Measurements from ENCODE around the gene UTY. TPM values are rescaled to one million over a fixed set of nuclear protein-coding genes. Genes with fewer than 3 reads are reported as not detected.

Gene UTY
- total and polyA plus RNA-seq, 4 donors = 2.2 to 24.3 TPM; not detected in 2

GRCh38 chrY:13368513-13368845, 111.4 kb downstream of the UTY start:
- peaks cover 0 to 2% (median 0%) of the 10 kb centered on the region in 4 donors for H3K36me3 ChIP-seq (ENCODE audit: control insufficient read depth in 4 of 4, insufficient read depth in 3 of 4, low read depth in 1 of 4, low read length in 3 of 4)
- no peak for DNase-seq (ENCODE audit: low spot score)
- H3K9ac ChIP-seq (ENCODE audit: low read depth in 1 of 2, low read length in 2 of 2) = no peak overlapping the region
- no peaks in the 10 kb centered on the region for H3K27me3 ChIP-seq (ENCODE audit: control insufficient read depth in 4 of 4, insufficient read depth in 4 of 4, low read length in 3 of 4)
- no peak overlapping the region for H3K27ac ChIP-seq (ENCODE audit: low read depth in 1 of 2, low read length in 2 of 2)
- H3K9me3 ChIP-seq (ENCODE audit: control insufficient read depth in 4 of 4, low read length in 3 of 4) = no peaks in the 10 kb centered on the region
- no peak for TF ChIP-seq CTCF (IDR thresholded peaks at IDR 0.05; ENCODE audit: low read depth, low read length, missing input control)
- TF ChIP-seq REST (IDR thresholded peaks at IDR 0.05) = no peak
- TF ChIP-seq, protein P1, sequence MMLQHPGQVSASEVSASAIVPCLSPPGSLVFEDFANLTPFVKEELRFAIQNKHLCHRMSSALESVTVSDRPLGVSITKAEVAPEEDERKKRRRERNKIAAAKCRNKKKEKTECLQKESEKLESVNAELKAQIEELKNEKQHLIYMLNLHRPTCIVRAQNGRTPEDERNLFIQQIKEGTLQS (IDR thresholded peaks at IDR 0.05) = no peak
- TF ChIP-seq YY1 (IDR thresholded peaks at IDR 0.05) = no peak
- no peak for TF ChIP-seq FOXA1 (IDR thresholded peaks at IDR 0.05)
- TF ChIP-seq RXRA (IDR thresholded peaks at IDR 0.05) = no peak
- no peak for TF ChIP-seq HNF4A (conservative IDR thresholded peaks at IDR 0.05)
- no peak for TF ChIP-seq RAD21 (IDR thresholded peaks at IDR 0.05)
- TF ChIP-seq GABPA (IDR thresholded peaks at IDR 0.05 in 1 of 2, conservative IDR thresholded peaks at IDR 0.05 in 1 of 2) = no peak
- TF ChIP-seq, protein P2, sequence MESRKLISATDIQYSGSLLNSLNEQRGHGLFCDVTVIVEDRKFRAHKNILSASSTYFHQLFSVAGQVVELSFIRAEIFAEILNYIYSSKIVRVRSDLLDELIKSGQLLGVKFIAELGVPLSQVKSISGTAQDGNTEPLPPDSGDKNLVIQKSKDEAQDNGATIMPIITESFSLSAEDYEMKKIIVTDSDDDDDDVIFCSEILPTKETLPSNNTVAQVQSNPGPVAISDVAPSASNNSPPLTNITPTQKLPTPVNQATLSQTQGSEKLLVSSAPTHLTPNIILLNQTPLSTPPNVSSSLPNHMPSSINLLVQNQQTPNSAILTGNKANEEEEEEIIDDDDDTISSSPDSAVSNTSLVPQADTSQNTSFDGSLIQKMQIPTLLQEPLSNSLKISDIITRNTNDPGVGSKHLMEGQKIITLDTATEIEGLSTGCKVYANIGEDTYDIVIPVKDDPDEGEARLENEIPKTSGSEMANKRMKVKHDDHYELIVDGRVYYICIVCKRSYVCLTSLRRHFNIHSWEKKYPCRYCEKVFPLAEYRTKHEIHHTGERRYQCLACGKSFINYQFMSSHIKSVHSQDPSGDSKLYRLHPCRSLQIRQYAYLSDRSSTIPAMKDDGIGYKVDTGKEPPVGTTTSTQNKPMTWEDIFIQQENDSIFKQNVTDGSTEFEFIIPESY (IDR thresholded peaks at IDR 0.05) = no peak
- no peak for TF ChIP-seq NR2F2 (IDR thresholded peaks at IDR 0.05)
- WGBS = 43% methylated on average over 4 of the region's 4 CpGs
- H3K4me1 ChIP-seq (ENCODE audit: control insufficient read depth in 4 of 4, insufficient read depth in 4 of 4, low read length in 3 of 4) = no peaks in the 10 kb centered on the region
- no peak overlapping the region for H3K4me3 ChIP-seq (ENCODE audit: low read depth in 1 of 3, low read length in 3 of 3)

- Histone ChIP-seq H3K27me3 (ENCODE audit: control insufficient read depth in 4 of 4, insufficient read depth in 4 of 4, low read length in 3 of 4) (no peaks in the 10 kb centered on the region), H3K4me3 (ENCODE audit: low read depth in 1 of 3, low read length in 3 of 3) (no peak overlapping the region), H3K4me1 (ENCODE audit: control insufficient read depth in 4 of 4, insufficient read depth in 4 of 4, low read length in 3 of 4) (no peaks in the 10 kb centered on the region), H3K9me3 (ENCODE audit: control insufficient read depth in 4 of 4, low read length in 3 of 4) (no peaks in the 10 kb centered on the region), H3K36me3 (ENCODE audit: control insufficient read depth in 4 of 4, insufficient read depth in 3 of 4, low read depth in 1 of 4, low read length in 3 of 4) (peaks cover 0 to 2% (median 0%) of the 10 kb centered on the region in 4 donors), H3K27ac (ENCODE audit: low read depth in 1 of 2, low read length in 2 of 2) (no peak overlapping the region), H3K9ac (ENCODE audit: low read depth in 1 of 2, low read length in 2 of 2) (no peak overlapping the region)
- DNase-seq (ENCODE audit: low spot score) = no peak
- 19% methylated on average over 2 of the region's 2 CpGs for WGBS
- TF ChIP-seq RXRA (IDR thresholded peaks at IDR 0.05) (peak in 1 of 2 donors; percentile 34), MAX (IDR thresholded peaks at IDR 0.05) (peak; percentile 28), HNF4A (conservative IDR thresholded peaks at IDR 0.05) (peak in 1 of 2 donors; percentile 29), TAF1 (conservative IDR thresholded peaks at IDR 0.05) (no peak), CTCF (IDR thresholded peaks at IDR 0.05; ENCODE audit: low read depth, low read length, missing input control) (no peak), JUND (IDR thresholded peaks at IDR 0.05) (peak in 1 of 2 donors; percentile 10), YY1 (IDR thresholded peaks at IDR 0.05) (no peak), REST (IDR thresholded peaks at IDR 0.05) (no peak), FOXA2 (IDR thresholded peaks at IDR 0.05) (no peak)
- TF ChIP-seq, protein P1 (IDR thresholded peaks at IDR 0.05) = no peak
These were observed 116.2 kb downstream of the UTY start for GRCh38 chrY:13363641-13364040.
